Activated CD4-positive, alpha-beta T cell treated with anti-CD3 and anti-CD28 coated beads for 1 hour (primary cell): ENCODE results near the gene IFT74.
"Not testable (repeated sequence)": the region's sequence is repeated elsewhere in the genome, so short reads cannot be mapped to it uniquely, and the experiment has no call there.

Source experiments
- DNase-seq: peaks from one replicate; pipeline ENCODE4 v3.0.0-alpha.2; 2020

Gene IFT74

GRCh38 chr9:27085456-27085855 is 129.2 kb downstream of the IFT74 start:
- no peak for DNase-seq

- no peak for DNase-seq
These were observed 130.8 kb downstream of the IFT74 start for GRCh38 chr9:27086818-27087680.

GRCh38 chr9:27088981-27089380 is 132.8 kb downstream of the IFT74 start:
- no peak for DNase-seq

GRCh38 chr9:27089706-27090105 is 133.5 kb downstream of the IFT74 start:
- no peak for DNase-seq

- no peak for DNase-seq
These were observed 134.0 kb downstream of the IFT74 start for GRCh38 chr9:27090231-27090630.

- no peak for DNase-seq
These were observed 134.5 kb downstream of the IFT74 start for GRCh38 chr9:27090711-27091110.

- DNase-seq = not testable (repeated sequence)
These were observed 136.3 kb downstream of the IFT74 start for GRCh38 chr9:27092496-27092895.

- DNase-seq = not testable (repeated sequence)
These were observed 137.3 kb downstream of the IFT74 start for GRCh38 chr9:27093384-27094067.

GRCh38 chr9:27094640-27095298 is 138.6 kb downstream of the IFT74 start:
- no peak for DNase-seq

- DNase-seq = no peak
These were observed 151.0 kb downstream of the IFT74 start for GRCh38 chr9:27107241-27107640.

- no peak for DNase-seq
These were observed 152.8 kb downstream of the IFT74 start, which contains the start of gene TEK for GRCh38 chr9:27108981-27109541. TSS of gene TEK (plus strand) at chr9:27109225. CDS start at chr9:27109591, 366 bp downstream.

- no peak for DNase-seq
These were observed 153.4 kb downstream of the IFT74 start for GRCh38 chr9:27109621-27110020.

GRCh38 chr9:27110181-27110580 is 154.0 kb downstream of the IFT74 start:
- DNase-seq = no peak

GRCh38 chr9:27112235-27112634 is 156.0 kb downstream of the IFT74 start:
- no peak for DNase-seq
